Cardiac fibroblast (primary cell): ENCODE measurements around the gene EHMT1.

ENCODE experiments used
- DNase-seq, 2 donors: peaks; one replicate each; pipeline versions ENCODE4 v3.0.0 to v3.0.0-alpha.2; 2010; ENCODE audit warnings: low read depth in 2 of 2
- H3K4me3 ChIP-seq, 2 donors: replicated peaks in 1 of 2; 1 replicate in 1 of 2; 2 replicates in 1 of 2; pipeline ENCODE4 v1.5.1; 2011; ENCODE audit warnings: low read depth in 2 of 2, low read length in 2 of 2, mild to moderate bottlenecking in 2 of 2, moderate library complexity in 1 of 2
- CTCF ChIP-seq: IDR thresholded peaks from one replicate; pipeline ENCODE4 v1.5.1; 2011; ENCODE audit warnings: low read depth, mild to moderate bottlenecking, low read length, inconsistent platforms

EHMT1 gene

GRCh38 chr9:137665697-137666512 lies 47.1 kb downstream of the EHMT1 start:
- H3K4me3 ChIP-seq: no peak overlapping the region
- no peak for DNase-seq
- TF ChIP-seq CTCF: no peak

- no peak overlapping the region for H3K4me3 ChIP-seq
- DNase-seq: no peak
- no peak for TF ChIP-seq CTCF
Observed at GRCh38 chr9:137666513-137666822, 47.7 kb downstream of the EHMT1 start.

GRCh38 chr9:137666955-137667670 lies 48.3 kb downstream of the EHMT1 start:
- H3K4me3 ChIP-seq: no peak overlapping the region
- DNase-seq: no peak
- no peak for TF ChIP-seq CTCF

GRCh38 chr9:137668203-137668602 lies 49.4 kb downstream of the EHMT1 start:
- TF ChIP-seq CTCF: no peak
- no peak for DNase-seq
- no peak overlapping the region for H3K4me3 ChIP-seq

- H3K4me3 ChIP-seq: no peak overlapping the region
- TF ChIP-seq CTCF: no peak
- DNase-seq: no peak
Observed at GRCh38 chr9:137669261-137669672, 50.5 kb downstream of the EHMT1 start.

GRCh38 chr9:137670391-137671195 lies 51.8 kb downstream of the EHMT1 start:
- TF ChIP-seq CTCF: no peak
- no peak overlapping the region for H3K4me3 ChIP-seq
- DNase-seq: peak in 1 of 2 donors; percentile 36
